ENCODE data around the gene SMPDL3A.

SMPDL3A gene

DNA sequence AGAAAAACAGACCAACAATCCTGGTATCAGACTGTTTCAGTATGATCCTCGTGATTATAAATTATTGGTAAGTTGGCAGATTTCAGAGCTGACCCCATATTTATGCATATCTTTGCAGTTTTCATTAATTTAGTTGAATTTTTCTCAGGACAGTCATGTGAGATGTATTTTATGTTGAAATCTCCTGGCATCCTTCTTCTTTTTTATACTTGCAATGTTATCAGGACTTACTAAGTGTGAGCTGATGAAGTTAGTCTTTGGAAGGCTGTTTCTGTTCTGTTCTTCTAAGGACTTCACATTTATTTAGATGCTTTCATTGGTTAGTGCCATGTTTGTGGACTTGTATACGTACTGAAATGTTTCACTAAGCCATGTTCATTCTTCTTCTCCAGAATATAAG lies 17.2 kb downstream of the SMPDL3A start:
- no peak for DNase-seq

GRCh38 chr6:122808121-122808885 lies 19.2 kb downstream of the SMPDL3A start:
- DNase-seq = no peak

GRCh38 chr6:122809001-122809400 lies 19.9 kb downstream of the SMPDL3A start:
- no peak for DNase-seq

DNA sequence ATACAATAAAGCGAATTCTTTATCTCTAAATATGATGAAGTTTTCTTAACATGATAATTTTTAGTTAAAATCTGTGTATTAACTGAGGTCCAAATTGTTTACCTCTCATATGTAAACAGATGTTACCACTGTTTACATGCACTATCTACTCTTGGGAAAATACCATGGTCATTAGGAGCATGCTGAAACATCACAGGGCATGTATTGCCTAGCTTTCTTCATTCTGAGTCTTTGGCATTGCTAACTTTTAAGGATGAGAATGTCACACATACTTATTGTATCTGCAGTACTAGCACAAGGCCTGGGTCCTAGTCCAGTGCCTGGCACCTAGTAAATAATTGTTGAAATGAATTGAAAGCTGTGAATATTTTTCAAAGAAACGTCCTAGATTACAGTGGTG lies 20.6 kb downstream of the SMPDL3A start:
- no peak for DNase-seq

GRCh38 chr6:122810189-122810588 lies 21.1 kb downstream of the SMPDL3A start:
- no peak for DNase-seq

- DNase-seq = no peak
Observed at GRCh38 chr6:122817358-122817757, 28.3 kb downstream of the SMPDL3A start.

DNA sequence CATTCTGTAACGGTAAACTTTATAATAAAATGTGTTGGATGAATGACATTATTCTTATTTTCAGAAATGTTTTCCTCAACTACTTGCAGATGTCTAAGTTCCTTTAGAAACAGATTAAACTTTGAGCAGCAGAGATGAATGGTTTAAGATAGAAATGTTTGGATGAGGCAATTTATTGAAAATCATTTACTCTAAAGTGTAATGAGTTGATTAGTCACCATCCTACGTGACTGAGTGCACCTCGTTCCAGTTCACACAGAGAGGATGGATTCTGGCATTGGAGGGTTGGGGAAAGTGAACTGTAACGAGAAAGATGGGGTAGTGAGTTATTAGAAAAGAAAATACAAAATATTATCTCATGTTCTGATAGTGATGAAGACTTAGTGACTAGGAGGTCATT lies 28.7 kb downstream of the SMPDL3A start:
- no peak for DNase-seq

- no peak for DNase-seq
Observed at GRCh38 chr6:122818866-122819265, 29.8 kb downstream of the SMPDL3A start.

GRCh38 chr6:122821095-122821494 lies 32.0 kb downstream of the SMPDL3A start:
- no peak for DNase-seq

GRCh38 chr6:122825163-122825562 lies 36.1 kb downstream of the SMPDL3A start:
- no peak for DNase-seq

DNA sequence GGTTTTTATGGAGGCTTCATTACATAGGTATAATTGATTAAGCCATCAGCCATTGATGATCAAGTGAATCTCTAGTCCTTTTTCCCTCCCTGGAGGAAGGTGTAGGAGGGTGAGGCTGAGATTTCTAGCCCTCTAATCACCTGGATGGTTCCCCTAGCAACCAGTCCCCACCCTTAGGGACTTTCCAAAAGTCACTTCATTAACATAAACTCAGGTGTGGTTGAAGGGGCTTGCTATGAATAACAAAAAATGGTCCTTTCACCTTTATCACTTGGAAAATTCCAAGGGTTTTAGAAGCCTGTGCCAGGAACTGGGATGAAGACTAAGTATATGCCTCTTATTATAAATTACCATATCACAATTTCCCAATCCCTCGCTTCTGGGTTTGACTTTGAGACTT lies 40.4 kb downstream of the SMPDL3A start:
- no peak for DNase-seq

- DNase-seq = no peak
Observed at GRCh38 chr6:122831511-122831910, 42.5 kb downstream of the SMPDL3A start.

GRCh38 chr6:122832459-122832858 lies 43.4 kb downstream of the SMPDL3A start:
- DNase-seq = no peak

DNA sequence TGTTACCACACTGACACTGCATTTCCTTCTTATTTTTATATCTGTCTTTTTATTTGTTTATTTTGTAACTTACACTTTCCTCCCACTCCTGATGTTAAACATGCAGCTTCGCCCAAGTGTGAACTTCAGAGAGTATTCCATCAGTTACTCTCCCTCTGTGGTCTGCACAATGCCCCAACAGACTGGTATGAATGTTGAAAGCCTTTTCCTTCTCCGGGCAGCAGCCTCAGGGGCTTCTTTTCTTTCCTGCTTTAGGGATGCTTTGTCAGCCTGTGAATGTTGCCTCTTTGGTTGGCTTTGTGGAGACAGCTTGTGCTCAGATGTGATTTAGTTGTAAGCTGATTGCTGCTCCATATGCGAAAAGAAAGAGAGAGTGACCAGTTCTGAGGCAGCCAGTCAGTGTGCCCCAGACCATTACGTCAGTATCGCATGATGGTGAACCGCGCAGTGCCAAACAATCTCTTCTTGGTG lies 44.0 kb downstream of the SMPDL3A start:
- DNase-seq = no peak

DNA sequence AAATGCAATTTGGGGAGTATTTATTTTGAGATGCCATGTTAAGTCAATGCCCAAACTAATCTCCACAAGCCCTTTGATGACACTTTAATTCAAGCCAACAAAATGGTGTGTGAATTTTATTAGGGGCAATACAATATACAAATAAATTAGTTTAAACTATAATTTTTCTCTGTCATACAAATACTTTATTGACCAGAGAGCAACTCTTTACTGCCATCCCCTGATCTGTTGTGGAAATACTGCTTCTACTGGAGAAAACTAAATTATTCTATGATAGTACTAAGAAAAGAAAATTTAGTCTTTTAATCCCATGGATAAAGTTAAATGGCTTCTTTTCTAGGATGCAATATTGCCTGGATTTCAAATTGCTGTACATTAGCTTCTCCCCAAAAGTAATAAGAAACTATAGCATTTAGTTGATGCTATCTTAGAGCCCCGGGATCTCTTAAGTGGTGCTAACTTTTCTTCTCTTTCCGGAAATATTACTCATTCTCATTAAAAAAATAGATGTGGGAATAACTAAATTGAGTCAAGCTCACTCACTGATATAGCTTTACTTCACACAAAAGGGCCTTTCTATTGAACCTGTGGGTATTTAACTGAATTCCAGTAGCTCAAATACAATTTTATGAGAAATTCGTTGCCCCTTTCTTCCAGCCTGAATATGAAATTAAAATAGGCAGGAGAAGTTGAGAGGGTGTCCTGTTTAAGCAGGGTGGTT lies 49.2 kb downstream of the SMPDL3A start:
- DNase-seq = no peak

- DNase-seq = peak in 2 of 4 experiments; percentile 0 to 9
Observed at GRCh38 chr6:122839472-122839871, 50.4 kb downstream of the SMPDL3A start.

GRCh38 chr6:122839906-122840305 lies 50.8 kb downstream of the SMPDL3A start:
- DNase-seq = no peak

DNA sequence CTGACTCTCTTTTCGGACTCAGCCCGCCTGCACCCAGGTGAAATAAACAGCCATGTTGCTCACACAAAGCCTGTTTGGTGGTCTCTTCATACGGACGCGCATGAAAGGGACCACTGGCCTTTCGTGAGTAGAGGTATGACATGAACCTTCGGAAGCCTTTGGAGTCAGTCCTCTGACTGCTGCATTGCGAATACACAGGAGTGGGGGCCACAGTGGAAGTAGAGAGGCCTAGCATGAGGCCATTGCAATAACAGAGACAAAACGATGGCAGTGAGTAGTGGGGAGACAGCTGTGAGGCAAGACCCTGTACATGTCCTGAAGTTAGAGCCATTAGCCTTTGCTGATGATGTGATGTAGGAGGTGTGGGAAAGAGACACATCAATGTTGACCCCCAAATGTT lies 56.4 kb downstream of the SMPDL3A start:
- DNase-seq = no peak

DNA sequence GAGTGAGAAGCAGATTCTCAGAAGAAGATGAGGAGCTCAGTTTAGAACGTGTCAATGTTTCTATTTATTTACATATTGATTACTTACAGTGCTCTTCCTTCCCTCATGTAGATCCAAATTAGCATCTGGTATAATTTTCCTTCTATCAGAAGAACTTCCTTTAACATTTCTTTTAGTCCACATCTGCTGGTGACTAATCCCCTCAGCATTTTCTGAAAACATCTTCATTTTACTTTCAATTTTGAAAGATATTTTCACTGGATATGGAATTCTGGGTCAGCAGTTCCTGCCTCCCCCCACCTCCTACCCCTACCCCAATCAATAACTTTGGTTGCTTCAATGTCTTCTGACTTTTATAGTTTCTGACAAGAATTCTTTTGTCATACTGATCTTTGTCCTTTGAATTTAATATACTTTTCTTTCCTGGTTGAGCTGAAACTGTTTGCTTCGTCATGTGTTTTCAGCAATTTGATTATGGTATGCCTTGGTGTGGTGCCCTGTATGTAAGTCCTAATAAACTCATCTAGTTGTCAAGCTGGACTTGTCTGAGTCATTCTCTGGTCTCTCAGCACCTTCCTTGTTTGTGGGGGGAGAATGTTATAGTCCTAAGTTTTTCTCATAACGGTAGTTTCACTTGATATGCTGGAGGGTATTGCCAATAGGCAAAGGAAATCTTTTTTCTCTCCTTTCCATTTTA lies 57.0 kb downstream of the SMPDL3A start:
- DNase-seq = no peak

- DNase-seq = no peak
Observed at GRCh38 chr6:122853259-122853995, 64.4 kb downstream of the SMPDL3A start.

Data from activated CD4-positive, CD25-positive, alpha-beta regulatory T cell (primary cell).